ENCODE results near the gene DIS3L2. TPM values are rescaled to one million over a fixed set of nuclear protein-coding genes. Genes with fewer than 3 reads are reported as not detected.

The DIS3L2 gene
- total RNA-seq, 1 donor from 2014 or later = 25.2 TPM

DNA sequence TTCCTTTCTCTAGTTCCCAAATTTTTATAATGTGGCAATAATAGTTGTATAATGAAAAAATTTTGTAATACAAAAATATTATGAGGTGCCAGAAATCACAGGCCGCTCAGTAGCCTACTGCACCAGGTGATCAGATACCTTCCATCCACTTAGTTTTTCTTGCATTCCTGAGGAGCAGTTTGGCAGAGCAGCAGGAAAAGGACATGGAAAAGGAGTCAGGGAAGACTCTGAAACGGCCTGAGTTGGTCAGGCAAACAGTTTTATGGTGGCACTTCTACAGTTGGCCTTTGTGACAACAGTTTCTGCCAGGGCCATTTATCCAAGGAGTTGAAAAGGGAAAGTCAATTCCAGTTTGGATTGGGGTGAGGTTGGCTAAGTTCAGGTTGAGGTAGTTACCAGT is 251.7 kb downstream of the DIS3L2 start:
- Histone ChIP-seq H3K27me3 (ENCODE audit: control insufficient read depth, insufficient read depth, low read length) (no peaks in the 10 kb centered on the region), H3K4me3 (ENCODE audit: low read depth, low read length) (no peak overlapping the region), H3K36me3 (ENCODE audit: control insufficient read depth, insufficient read depth, low read length) (no peaks in the 10 kb centered on the region)
- DNase-seq (ENCODE audit: low read depth) = no peak
- TF ChIP-seq, protein P1, sequence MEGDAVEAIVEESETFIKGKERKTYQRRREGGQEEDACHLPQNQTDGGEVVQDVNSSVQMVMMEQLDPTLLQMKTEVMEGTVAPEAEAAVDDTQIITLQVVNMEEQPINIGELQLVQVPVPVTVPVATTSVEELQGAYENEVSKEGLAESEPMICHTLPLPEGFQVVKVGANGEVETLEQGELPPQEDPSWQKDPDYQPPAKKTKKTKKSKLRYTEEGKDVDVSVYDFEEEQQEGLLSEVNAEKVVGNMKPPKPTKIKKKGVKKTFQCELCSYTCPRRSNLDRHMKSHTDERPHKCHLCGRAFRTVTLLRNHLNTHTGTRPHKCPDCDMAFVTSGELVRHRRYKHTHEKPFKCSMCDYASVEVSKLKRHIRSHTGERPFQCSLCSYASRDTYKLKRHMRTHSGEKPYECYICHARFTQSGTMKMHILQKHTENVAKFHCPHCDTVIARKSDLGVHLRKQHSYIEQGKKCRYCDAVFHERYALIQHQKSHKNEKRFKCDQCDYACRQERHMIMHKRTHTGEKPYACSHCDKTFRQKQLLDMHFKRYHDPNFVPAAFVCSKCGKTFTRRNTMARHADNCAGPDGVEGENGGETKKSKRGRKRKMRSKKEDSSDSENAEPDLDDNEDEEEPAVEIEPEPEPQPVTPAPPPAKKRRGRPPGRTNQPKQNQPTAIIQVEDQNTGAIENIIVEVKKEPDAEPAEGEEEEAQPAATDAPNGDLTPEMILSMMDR (IDR thresholded peaks at IDR 0.05; ENCODE audit: insufficient read depth, low read length, poor library complexity, severe bottlenecking) = no peak

DNA sequence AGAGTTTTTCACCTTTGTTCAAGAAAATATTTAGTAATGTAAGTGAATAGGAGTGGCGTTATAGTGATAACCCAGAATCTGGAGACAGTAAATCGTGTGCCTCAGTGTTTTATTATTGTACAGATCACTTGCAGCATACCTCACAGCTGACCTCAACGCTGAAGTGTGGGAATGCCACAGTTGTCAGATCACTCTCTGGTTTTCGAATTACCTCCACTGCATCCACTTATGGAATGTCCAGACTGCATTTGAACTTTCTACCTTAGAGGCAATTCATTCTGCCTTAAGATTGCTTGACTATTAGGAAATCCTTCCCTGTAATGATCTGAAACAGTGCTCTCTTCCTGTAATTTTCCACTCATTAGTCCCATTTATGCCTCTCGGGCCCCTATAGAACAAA is 252.5 kb downstream of the DIS3L2 start:
- DNase-seq (ENCODE audit: low read depth) = no peak
- TF ChIP-seq, protein P1 (IDR thresholded peaks at IDR 0.05; ENCODE audit: insufficient read depth, low read length, poor library complexity, severe bottlenecking) = no peak
- no peak overlapping the region for H3K4me3 ChIP-seq (ENCODE audit: low read depth, low read length)
- H3K36me3 ChIP-seq (ENCODE audit: control insufficient read depth, insufficient read depth, low read length) = no peaks in the 10 kb centered on the region
- no peaks in the 10 kb centered on the region for H3K27me3 ChIP-seq (ENCODE audit: control insufficient read depth, insufficient read depth, low read length)

DNA sequence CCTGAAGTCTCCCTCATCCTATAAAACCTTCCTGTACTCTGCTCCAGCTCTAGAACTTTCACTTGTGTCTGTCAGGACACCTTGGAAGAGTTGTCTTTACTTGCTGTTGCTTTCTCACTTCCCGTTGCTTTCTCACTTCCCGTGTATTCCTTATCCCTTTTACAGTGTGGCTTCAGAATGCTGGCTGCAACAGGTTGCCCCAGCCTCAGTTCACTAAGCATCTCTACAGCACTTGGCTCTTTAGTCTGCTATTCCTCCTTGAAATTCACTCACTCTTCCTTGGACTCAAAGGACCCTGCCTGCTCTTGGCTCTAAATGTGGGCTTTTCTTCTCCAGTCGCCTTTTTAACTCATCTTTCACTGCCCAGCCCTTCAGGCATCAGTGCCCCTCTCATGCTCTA is 254.5 kb downstream of the DIS3L2 start:
- H3K4me3 ChIP-seq (ENCODE audit: low read depth, low read length) = no peak overlapping the region
- TF ChIP-seq, protein P1 (IDR thresholded peaks at IDR 0.05; ENCODE audit: insufficient read depth, low read length, poor library complexity, severe bottlenecking) = no peak
- H3K27me3 ChIP-seq (ENCODE audit: control insufficient read depth, insufficient read depth, low read length) = no peaks in the 10 kb centered on the region
- no peaks in the 10 kb centered on the region for H3K36me3 ChIP-seq (ENCODE audit: control insufficient read depth, insufficient read depth, low read length)
- DNase-seq (ENCODE audit: low read depth) = no peak

DNA sequence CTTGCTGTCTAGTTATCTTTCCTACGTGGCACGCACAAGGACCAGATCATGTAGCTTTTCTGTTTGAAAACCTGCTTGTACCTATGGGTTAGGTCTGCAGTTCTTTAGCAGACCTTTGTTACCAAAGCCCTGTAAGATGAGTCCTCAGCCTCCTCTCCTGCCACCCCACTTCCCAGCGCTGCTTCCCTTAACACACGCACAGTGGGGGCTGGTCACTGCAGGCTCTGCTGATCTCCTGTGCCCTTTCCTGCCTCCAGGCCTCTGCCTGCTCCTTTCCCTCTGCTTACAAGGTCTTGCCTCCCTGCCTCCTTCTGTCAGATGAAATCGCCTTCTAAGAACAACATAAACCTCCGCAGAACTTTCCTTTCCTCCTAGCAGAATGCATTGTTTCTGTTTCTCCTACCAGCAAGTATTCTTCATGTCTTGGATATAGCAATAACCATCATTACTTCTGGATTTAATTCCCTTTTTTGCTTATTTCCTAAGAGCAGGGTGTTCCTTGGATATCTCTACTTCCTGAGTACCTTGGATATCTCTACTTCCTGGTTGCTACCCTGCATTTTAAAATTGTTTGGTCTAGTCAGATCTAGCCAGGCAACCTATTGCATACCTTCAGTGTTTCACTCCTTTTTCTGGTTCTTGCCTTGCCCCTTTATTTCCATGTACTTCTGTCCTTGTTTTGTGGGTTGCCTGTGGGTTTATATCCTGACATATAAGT is 257.4 kb downstream of the DIS3L2 start:
- no peak for DNase-seq (ENCODE audit: low read depth)
- Histone ChIP-seq H3K27me3 (ENCODE audit: control insufficient read depth, insufficient read depth, low read length) (no peaks in the 10 kb centered on the region), H3K36me3 (ENCODE audit: control insufficient read depth, insufficient read depth, low read length) (no peaks in the 10 kb centered on the region), H3K4me3 (ENCODE audit: low read depth, low read length) (no peak overlapping the region)
- TF ChIP-seq, protein P1 (IDR thresholded peaks at IDR 0.05; ENCODE audit: insufficient read depth, low read length, poor library complexity, severe bottlenecking) = no peak

DNA sequence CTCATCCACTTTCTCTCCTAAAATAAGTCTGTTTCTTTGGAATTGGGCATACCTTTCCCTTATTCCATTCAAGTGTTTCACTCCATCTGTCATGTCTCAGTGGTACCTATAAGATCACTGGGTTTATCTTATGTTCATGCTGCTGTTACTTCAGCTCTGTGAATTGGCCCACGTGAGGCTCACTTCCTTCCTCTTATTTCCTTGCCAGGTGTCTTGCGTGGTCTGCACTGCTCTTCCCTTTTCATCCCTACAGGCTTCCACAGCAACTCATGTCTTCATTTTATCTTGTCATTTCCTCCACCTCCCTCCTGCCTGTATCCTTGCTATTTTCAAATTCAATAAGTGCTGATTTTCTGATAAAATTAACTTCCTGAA is 258.0 kb downstream of the DIS3L2 start:
- no peak for DNase-seq (ENCODE audit: low read depth)
- no peaks in the 10 kb centered on the region for H3K27me3 ChIP-seq (ENCODE audit: control insufficient read depth, insufficient read depth, low read length)
- no peaks in the 10 kb centered on the region for H3K36me3 ChIP-seq (ENCODE audit: control insufficient read depth, insufficient read depth, low read length)
- TF ChIP-seq, protein P1 (IDR thresholded peaks at IDR 0.05; ENCODE audit: insufficient read depth, low read length, poor library complexity, severe bottlenecking) = no peak
- H3K4me3 ChIP-seq (ENCODE audit: low read depth, low read length) = no peak overlapping the region

DNA sequence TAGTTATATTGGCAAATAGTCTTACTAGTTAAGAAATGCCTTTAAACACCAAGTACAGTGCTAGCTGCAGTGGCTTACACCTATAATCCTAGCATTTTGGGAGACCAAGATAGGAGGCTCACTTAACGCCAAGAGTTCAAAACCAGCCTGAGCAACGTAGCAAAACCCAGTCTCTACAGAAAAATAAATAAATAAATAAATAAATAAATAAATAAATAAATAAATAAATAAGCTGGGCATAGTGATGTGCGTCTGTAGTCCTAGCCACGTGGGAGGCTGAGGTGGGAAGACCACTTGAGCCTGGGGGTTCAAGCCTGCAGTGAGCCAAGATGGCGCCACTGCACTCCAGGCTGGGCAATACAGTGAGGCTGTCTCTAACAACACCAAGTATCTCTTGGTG is 258.4 kb downstream of the DIS3L2 start:
- TF ChIP-seq, protein P1 (IDR thresholded peaks at IDR 0.05; ENCODE audit: insufficient read depth, low read length, poor library complexity, severe bottlenecking) = no peak
- Histone ChIP-seq H3K27me3 (ENCODE audit: control insufficient read depth, insufficient read depth, low read length) (no peaks in the 10 kb centered on the region), H3K4me3 (ENCODE audit: low read depth, low read length) (no peak overlapping the region), H3K36me3 (ENCODE audit: control insufficient read depth, insufficient read depth, low read length) (no peaks in the 10 kb centered on the region)
- no peak for DNase-seq (ENCODE audit: low read depth)

All from kidney epithelial cell (primary cell).